ENCODE measurements around the gene POLR3GL.

Gene POLR3GL

DNA sequence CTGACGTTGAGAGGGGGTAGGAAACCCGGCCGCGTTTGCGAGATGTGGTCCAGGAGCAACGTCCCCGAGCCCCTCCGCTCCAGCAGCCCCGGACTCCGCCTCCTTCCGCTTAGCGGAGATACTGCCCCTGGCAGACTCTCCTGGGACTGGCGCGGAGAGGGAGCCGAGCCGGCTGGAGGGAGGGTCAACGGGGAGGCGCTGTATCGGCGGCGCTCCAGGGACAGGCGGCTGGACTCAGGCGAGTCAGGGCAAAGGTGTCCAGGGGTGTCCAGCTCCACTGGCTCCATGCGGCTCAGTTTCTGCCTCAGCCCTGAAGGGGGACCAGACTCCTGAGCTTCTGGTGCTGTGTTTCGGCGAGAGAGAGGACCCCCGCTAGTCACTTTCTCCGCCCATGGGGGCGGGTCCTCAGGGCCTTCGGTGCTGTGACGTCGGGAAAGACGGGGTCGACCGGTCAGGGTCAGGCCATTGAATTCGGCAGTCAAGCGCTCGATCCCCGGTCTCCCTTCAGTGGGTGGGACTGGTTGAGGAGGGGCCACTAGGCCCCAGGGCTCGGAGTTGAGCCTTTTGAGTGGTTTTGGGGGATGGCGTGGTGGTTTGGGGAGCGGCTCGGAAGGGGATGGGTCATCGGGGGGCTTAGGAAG lies 3.9 kb upstream of the POLR3GL start:
- TF ChIP-seq CREB1 (IDR thresholded peaks at IDR 0.05; ENCODE audit: low read depth): no peak
- TF ChIP-seq RAD21 (IDR thresholded peaks at IDR 0.05; ENCODE audit: low read depth): no peak
- no peak for TF ChIP-seq TEAD4 (IDR thresholded peaks at IDR 0.05)
- TF ChIP-seq EP300 (IDR thresholded peaks at IDR 0.05; ENCODE audit: borderline replicate concordance): peak; percentile 20; the same call in 1 of the 2 replicates
- TF ChIP-seq YY1 (IDR thresholded peaks at IDR 0.05; ENCODE audit: low read depth): 0 out of 2 replicates have a peak, but pooled peaks have one; percentile 19
- no peak for TF ChIP-seq ZBTB7A (IDR thresholded peaks at IDR 0.05; ENCODE audit: low read depth)
- TF ChIP-seq, protein P1, sequence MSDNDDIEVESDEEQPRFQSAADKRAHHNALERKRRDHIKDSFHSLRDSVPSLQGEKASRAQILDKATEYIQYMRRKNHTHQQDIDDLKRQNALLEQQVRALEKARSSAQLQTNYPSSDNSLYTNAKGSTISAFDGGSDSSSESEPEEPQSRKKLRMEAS (IDR thresholded peaks at IDR 0.05): peak; percentile 64
- TF ChIP-seq, protein P2, sequence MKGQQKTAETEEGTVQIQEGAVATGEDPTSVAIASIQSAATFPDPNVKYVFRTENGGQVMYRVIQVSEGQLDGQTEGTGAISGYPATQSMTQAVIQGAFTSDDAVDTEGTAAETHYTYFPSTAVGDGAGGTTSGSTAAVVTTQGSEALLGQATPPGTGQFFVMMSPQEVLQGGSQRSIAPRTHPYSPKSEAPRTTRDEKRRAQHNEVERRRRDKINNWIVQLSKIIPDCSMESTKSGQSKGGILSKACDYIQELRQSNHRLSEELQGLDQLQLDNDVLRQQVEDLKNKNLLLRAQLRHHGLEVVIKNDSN (IDR thresholded peaks at IDR 0.05): no peak
- TF ChIP-seq TAF1 (IDR thresholded peaks at IDR 0.05; ENCODE audit: low read depth): peak; percentile 50; the same call in 1 of the 2 replicates
- TF ChIP-seq, protein P3, sequence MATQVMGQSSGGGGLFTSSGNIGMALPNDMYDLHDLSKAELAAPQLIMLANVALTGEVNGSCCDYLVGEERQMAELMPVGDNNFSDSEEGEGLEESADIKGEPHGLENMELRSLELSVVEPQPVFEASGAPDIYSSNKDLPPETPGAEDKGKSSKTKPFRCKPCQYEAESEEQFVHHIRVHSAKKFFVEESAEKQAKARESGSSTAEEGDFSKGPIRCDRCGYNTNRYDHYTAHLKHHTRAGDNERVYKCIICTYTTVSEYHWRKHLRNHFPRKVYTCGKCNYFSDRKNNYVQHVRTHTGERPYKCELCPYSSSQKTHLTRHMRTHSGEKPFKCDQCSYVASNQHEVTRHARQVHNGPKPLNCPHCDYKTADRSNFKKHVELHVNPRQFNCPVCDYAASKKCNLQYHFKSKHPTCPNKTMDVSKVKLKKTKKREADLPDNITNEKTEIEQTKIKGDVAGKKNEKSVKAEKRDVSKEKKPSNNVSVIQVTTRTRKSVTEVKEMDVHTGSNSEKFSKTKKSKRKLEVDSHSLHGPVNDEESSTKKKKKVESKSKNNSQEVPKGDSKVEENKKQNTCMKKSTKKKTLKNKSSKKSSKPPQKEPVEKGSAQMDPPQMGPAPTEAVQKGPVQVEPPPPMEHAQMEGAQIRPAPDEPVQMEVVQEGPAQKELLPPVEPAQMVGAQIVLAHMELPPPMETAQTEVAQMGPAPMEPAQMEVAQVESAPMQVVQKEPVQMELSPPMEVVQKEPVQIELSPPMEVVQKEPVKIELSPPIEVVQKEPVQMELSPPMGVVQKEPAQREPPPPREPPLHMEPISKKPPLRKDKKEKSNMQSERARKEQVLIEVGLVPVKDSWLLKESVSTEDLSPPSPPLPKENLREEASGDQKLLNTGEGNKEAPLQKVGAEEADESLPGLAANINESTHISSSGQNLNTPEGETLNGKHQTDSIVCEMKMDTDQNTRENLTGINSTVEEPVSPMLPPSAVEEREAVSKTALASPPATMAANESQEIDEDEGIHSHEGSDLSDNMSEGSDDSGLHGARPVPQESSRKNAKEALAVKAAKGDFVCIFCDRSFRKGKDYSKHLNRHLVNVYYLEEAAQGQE (IDR thresholded peaks at IDR 0.05; ENCODE audit: low read depth): no peak
- TF ChIP-seq TCF12 (IDR thresholded peaks at IDR 0.05; ENCODE audit: low read depth): 0 out of 2 replicates have a peak, but pooled peaks have one; percentile 31

DNA sequence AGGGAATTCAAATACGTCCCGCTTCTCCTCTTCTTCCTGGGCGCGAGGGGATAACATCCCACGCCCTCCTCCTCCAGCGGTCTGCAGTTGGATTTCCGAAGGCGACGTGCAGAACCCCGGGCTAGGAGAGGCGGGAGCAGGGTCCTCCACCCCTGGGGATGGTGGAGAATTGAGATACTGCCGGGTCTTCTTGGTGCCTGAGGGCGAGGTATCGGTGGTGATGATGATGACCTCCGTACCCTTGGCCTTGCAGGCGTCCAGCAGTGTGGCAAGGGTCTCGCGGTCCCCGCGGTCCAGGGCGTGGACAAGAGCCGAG lies 3.4 kb upstream of the POLR3GL start:
- TF ChIP-seq, protein P3 (IDR thresholded peaks at IDR 0.05; ENCODE audit: low read depth): no peak
- TF ChIP-seq TCF12 (IDR thresholded peaks at IDR 0.05; ENCODE audit: low read depth) (no peak), RAD21 (IDR thresholded peaks at IDR 0.05; ENCODE audit: low read depth) (no peak), CREB1 (IDR thresholded peaks at IDR 0.05; ENCODE audit: low read depth) (no peak), TAF1 (IDR thresholded peaks at IDR 0.05; ENCODE audit: low read depth) (no peak), FOXM1 (IDR thresholded peaks at IDR 0.05; ENCODE audit: borderline replicate concordance, low read depth) (no peak), CEBPB (IDR thresholded peaks at IDR 0.05) (no peak), EP300 (IDR thresholded peaks at IDR 0.05; ENCODE audit: borderline replicate concordance) (no peak), YY1 (IDR thresholded peaks at IDR 0.05; ENCODE audit: low read depth) (no peak), EGR1 (IDR thresholded peaks at IDR 0.05) (no peak), ZBTB7A (IDR thresholded peaks at IDR 0.05; ENCODE audit: low read depth) (no peak), NFIC (IDR thresholded peaks at IDR 0.05) (no peak)
- TF ChIP-seq, protein P1 (IDR thresholded peaks at IDR 0.05): no peak
- TF ChIP-seq, protein P2 (IDR thresholded peaks at IDR 0.05): no peak

DNA sequence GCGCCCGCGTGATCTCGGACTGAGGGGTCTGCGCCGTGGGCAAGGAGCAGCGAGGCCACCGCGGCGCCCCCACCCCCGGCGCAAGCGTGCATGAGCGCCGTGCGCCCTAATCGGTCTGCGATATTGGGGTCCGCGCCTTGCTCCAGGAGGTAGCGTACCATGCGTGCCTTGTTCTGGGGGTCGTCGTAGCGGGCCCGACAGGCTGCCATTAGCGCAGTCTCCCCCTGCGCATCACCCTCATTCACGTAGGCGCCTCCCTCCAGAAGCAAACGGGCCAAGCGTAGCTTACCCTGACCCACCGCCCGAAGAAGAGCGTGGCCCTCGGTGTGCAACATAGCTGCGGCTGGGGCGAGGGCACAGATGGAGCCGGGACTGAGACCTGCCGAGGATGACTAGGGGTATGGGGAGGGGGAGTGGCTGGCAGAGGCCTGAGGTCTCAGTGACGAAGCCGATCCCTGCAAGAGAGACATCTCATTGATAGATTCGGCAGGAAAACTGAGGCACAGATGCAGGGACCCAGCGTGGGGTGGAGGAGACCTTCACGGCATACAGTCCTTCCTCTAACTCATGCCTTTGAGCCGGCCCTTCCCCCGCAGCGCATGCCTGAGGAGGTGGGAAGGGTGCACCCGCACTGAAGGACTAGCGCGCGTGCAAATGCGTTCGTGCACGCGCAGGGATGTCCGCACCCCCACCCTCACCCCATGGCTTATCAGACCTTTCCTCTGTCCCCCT lies 2.9 kb upstream of the POLR3GL start:
- TF ChIP-seq ZBTB7A (IDR thresholded peaks at IDR 0.05; ENCODE audit: low read depth): no peak
- TF ChIP-seq RAD21 (IDR thresholded peaks at IDR 0.05; ENCODE audit: low read depth): no peak
- no peak for TF ChIP-seq EP300 (IDR thresholded peaks at IDR 0.05; ENCODE audit: borderline replicate concordance)
- TF ChIP-seq NFIC (IDR thresholded peaks at IDR 0.05): no peak

DNA sequence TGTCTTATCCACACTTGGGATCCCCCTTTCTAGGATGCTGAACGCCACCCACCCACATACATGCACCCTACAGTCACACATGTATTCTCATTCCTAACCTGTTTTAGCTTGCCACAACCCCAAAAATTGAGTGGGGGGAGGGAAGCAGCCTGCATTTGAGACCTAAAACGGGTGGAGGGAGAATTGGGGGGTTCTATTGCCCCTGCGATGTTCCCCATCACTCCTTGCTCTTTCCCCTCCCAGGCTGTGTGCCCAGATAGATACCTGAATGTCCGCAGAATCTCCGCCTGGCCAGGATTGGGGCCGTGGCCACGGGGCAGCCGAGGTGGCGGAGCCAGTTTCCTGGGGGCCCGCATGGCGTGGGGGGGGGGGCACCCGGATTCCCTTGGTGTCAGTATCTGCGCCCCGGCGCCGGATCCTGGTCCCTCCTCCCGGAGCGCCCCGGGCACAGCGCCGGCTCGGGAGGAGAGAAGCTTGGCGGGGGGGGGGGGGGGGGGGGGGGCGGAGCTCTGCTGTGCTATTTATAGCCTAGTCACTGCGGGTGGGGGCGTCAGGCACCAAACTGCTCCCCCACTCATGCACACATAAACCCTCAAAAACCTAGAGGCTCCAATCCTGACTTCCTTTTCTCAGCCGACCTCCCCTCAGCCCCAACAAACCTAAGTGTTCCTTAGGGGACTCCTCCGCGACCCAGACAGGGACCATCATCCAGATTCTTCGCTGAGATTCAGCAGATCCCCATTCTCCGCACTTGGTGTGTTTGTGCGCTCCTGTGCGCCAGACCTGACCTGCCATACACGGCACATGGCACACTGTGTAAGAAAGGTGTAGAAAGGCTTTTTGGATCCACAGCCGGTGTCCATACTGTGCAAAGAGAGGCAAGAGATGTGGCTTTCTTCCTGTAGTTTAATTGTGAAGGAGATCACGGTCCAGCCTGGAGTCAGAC lies 2.1 kb upstream of the POLR3GL start:
- TF ChIP-seq, protein P2 (IDR thresholded peaks at IDR 0.05): no peak
- TF ChIP-seq TCF12 (IDR thresholded peaks at IDR 0.05; ENCODE audit: low read depth) (no peak), EP300 (IDR thresholded peaks at IDR 0.05; ENCODE audit: borderline replicate concordance) (no peak), NFIC (IDR thresholded peaks at IDR 0.05) (no peak)
- TF ChIP-seq, protein P1 (IDR thresholded peaks at IDR 0.05): no peak
